ENCODE results near the gene EMSY.
"Not testable (repeated sequence)": the region's sequence is repeated elsewhere in the genome, so short reads cannot be mapped to it uniquely, and the experiment has no call there.

- TF ChIP-seq CTCF, POLR2A (IDR thresholded peaks at IDR 0.05): not testable (repeated sequence)
Measured at GRCh38 chr11:76572181-76572875, 127.5 kb downstream of the EMSY start.
